HepG2 (cell line): ENCODE results near the gene THADA. TPM values are rescaled to one million over a fixed set of nuclear protein-coding genes. Genes with fewer than 3 reads are reported as not detected.

Source experiments
- ATAC-seq: fragments of 200-7000 bp; cut with Tn5 transposase; 3 replicates; pipeline ENCODE4 v1.9.1; 2020; ENCODE audit warnings: mild to moderate bottlenecking, moderate library complexity
- BruUV-seq: library from RNA; stranded (reverse); fragments of 400-500 nt; replicated peaks from 2 replicates; lab custom pipeline; 2021; lab: Mats Ljungman, UMichigan
- CTCF ChIA-PET: fragments of 300-600 bp; formaldehyde crosslinking; extraction: SDS; loops from one replicate; lab custom pipeline; 2021; ENCODE audit warnings: low total read pairs, inconsistent platforms, low intra/inter-chr PET ratio; lab: Yijun Ruan, JAX
- POLR2A ChIA-PET: fragments of 350-600 bp; sonication (Branson Sonifier 250); formaldehyde crosslinking; loops from one replicate; lab custom pipeline; 2020; ENCODE audit warnings: antibody characterized with exemption, inconsistent platforms; lab: Yijun Ruan, JAX
- DNase-seq: peaks from one replicate; pipeline ENCODE4 v3.0.0-alpha.2; 2015; ENCODE audit warnings: low spot score
- FAIRE-seq: peaks from 3 replicates; lab custom pipeline; 2011; peaks lifted over from hg19 to GRCh38; lab: Jason Lieb, UNC
- H2AFZ ChIP-seq: one replicate; pipeline ENCODE4 v1.6.1; 2011; ENCODE audit warnings: low read length, inconsistent platforms
- H3K27ac ChIP-seq: fragments of 300-600 bp; 3 replicates; pipeline ENCODE4 v1.8.0; 2011; ENCODE audit warnings: mixed run types, mild to moderate bottlenecking, mixed read lengths, low read length, inconsistent platforms; ENCODE audit not compliant: insufficient read depth; ENCODE audit errors: extremely low read length
- H3K27me3 ChIP-seq, 2 experiments: fragments of 200-600 bp in 1 of 2; 2 replicates in 1 of 2; 3 replicates in 1 of 2; pipeline versions ENCODE4 v1.6.0 to v1.8.0; 2011; ENCODE audit warnings: low read length in 2 of 2, mild to moderate bottlenecking in 2 of 2, moderate library complexity in 2 of 2, inconsistent platforms in 1 of 2; ENCODE audit not compliant: insufficient read depth in 2 of 2, control insufficient read depth in 1 of 2
- H3K36me3 ChIP-seq, 2 experiments: fragments of 200-600 bp in 1 of 2; replicated peaks in 1 of 2; 2 replicates in 1 of 2; 3 replicates in 1 of 2; pipeline versions ENCODE4 v1.5.1 to v1.8.0; 2011; ENCODE audit warnings: low read length in 2 of 2, inconsistent platforms in 1 of 2; ENCODE audit not compliant: insufficient read depth in 2 of 2, control insufficient read depth in 1 of 2
- H3K4me1 ChIP-seq: 2 replicates; pipeline ENCODE4 v1.5.1; 2012; ENCODE audit warnings: low read length, inconsistent platforms; ENCODE audit not compliant: insufficient read depth
- H3K4me2 ChIP-seq: 2 replicates; pipeline ENCODE4 v1.6.0; 2011; ENCODE audit warnings: low read depth, low read length, inconsistent platforms
- H3K4me3 ChIP-seq, 3 experiments: fragments of 200-600 bp in 1 of 3; sonication (generic), shearing (Covaris generic) in 1 of 3; replicated peaks in 1 of 3; 2 replicates each; pipeline ENCODE4 v1.5.1; 2011 to 2016; ENCODE audit warnings: low read length in 3 of 3, inconsistent platforms in 2 of 3, low read depth in 2 of 3, mild to moderate bottlenecking in 2 of 3, control low read depth in 1 of 3, mixed read lengths in 1 of 3; ENCODE audit not compliant: insufficient read depth in 1 of 3
- H3K79me2 ChIP-seq: one replicate; pipeline ENCODE4 v1.6.1; 2011; ENCODE audit warnings: low read length, inconsistent platforms; ENCODE audit not compliant: insufficient read depth
- H3K9ac ChIP-seq: 2 replicates; pipeline ENCODE4 v1.6.0; 2011; ENCODE audit warnings: mild to moderate bottlenecking, low read depth, low read length, inconsistent platforms; ENCODE audit not compliant: insufficient read depth
- H3K9me3 ChIP-seq: 2 replicates; pipeline ENCODE4 v1.5.1; 2012; ENCODE audit warnings: mild to moderate bottlenecking, low read length
- H4K20me1 ChIP-seq: 2 replicates; pipeline ENCODE4 v1.6.0; 2011; ENCODE audit warnings: inconsistent platforms, mild to moderate bottlenecking, low read length, moderate library complexity; ENCODE audit not compliant: insufficient read depth
- CAMTA2 ChIP-seq: sonication (generic); formaldehyde crosslinking; IDR thresholded peaks from 2 replicates; pipeline ENCODE4 v1.4.0; 2020; ENCODE audit warnings: mild to moderate bottlenecking, missing genetic modification reagents, borderline replicate concordance
- CHD2 ChIP-seq: IDR thresholded peaks from 2 replicates; pipeline ENCODE4 v1.6.1; 2011; ENCODE audit warnings: low read depth, low read length, improper control_type of control experiment
- EZH2 ChIP-seq: conservative IDR thresholded peaks from 2 replicates; pipeline ENCODE4 v1.6.1; 2012; ENCODE audit warnings: mild to moderate bottlenecking, low read depth, low read length, moderate library complexity
- JUN ChIP-seq: sonication (generic); formaldehyde crosslinking; IDR thresholded peaks from 2 replicates; pipeline ENCODE4 v1.4.0; 2020; ENCODE audit warnings: mild to moderate bottlenecking, missing genetic modification reagents
- KDM1A ChIP-seq: IDR thresholded peaks from 2 replicates; pipeline ENCODE4 v1.6.1; 2016; ENCODE audit warnings: missing compliant biosample characterization
- MEIS1 ChIP-seq: sonication (generic); formaldehyde crosslinking; IDR thresholded peaks from 2 replicates; pipeline ENCODE4 v1.9.0; 2021; ENCODE audit warnings: mild to moderate bottlenecking, missing genetic modification reagents, moderate library complexity, borderline replicate concordance
- NFE2L2 ChIP-seq: fragments of 150-350 bp; IDR thresholded peaks from 2 replicates; pipeline ENCODE4 v1.6.1; 2014; ENCODE audit warnings: low read length
- SMC3 ChIP-seq: IDR thresholded peaks from 2 replicates; pipeline ENCODE4 v1.6.1; 2011; ENCODE audit warnings: low read length, improper control_type of control experiment
- TEAD3 ChIP-seq: optimal IDR thresholded peaks from 2 replicates; pipeline ENCODE3; 2016; ENCODE audit warnings: borderline replicate concordance
- WGBS: methylation state at CpG from one replicate; pipeline ENCODE4 v1.1.6; 2017; ENCODE audit warnings: low lambda C conversion rate; 5-methylcytosine and 5-hydroxymethylcytosine counted together
- in situ Hi-C: cut with HindIII; loops from 2 replicates; pipeline ENCODE4 v1.10.0; 2017; ENCODE audit warnings: low pct_unique_long_range_greater_than_20kb; ENCODE audit not compliant: extremely low pct_ligation_motif_present
- intact Hi-C: fragments of 100-400 bp; cut with micrococcal nuclease; formaldehyde crosslinking; loops from one replicate; pipeline ENCODE4 v1.10.0; 2022; ENCODE audit not compliant: unreplicated experiment
- polyA plus RNA-seq, 8 experiments: library from polyadenylated mRNA; depleted of rRNA in 3 of 8; stranded (reverse) in 7 of 8; unstranded in 1 of 8; fragments of >200 nt; fragmentation: Illumina TruSeq in 4 of 8; extraction: Trizol in 4 of 8; gene quantifications; 2 replicates each; pipeline versions ENCODE4 v1.2.1 to v1.2.3, GENCODE V29; 2011 to 2016; ENCODE audit warnings: low read depth in 4 of 8, missing spikeins in 1 of 8, mixed read lengths in 1 of 8; ENCODE audit not compliant: insufficient read depth in 1 of 8
- total RNA-seq, 5 experiments: library from RNA; depleted of rRNA; stranded (reverse); fragments of >200 nt; fragmentation: Illumina TruSeq; extraction: Trizol; gene quantifications; 2 replicates each; pipeline ENCODE4 v1.2.3, GENCODE V29; 2016; ENCODE audit warnings: low read depth in 1 of 5
- TF ChIP-seq, protein P1 (sequence below): sonication (generic); formaldehyde crosslinking; IDR thresholded peaks from 2 replicates; pipeline ENCODE4 v1.4.0; 2020; ENCODE audit warnings: missing genetic modification reagents, borderline replicate concordance
- TF ChIP-seq, protein P2 (sequence below): fragments of 450-650 bp; IDR thresholded peaks from 2 replicates; pipeline ENCODE4 v1.6.1; 2016
- TF ChIP-seq, protein P3 (sequence below): sonication (generic); formaldehyde crosslinking; conservative IDR thresholded peaks from 2 replicates; pipeline ENCODE4 v1.4.0; 2020; ENCODE audit warnings: mild to moderate bottlenecking, missing genetic modification reagents, moderate library complexity

THADA gene
- total and polyA plus RNA-seq, 2 of the 13 experiments (the other 11 are each of a cell fraction or from before 2014, with no cell fraction given), result 12.7 to 21.7 TPM

DNA sequence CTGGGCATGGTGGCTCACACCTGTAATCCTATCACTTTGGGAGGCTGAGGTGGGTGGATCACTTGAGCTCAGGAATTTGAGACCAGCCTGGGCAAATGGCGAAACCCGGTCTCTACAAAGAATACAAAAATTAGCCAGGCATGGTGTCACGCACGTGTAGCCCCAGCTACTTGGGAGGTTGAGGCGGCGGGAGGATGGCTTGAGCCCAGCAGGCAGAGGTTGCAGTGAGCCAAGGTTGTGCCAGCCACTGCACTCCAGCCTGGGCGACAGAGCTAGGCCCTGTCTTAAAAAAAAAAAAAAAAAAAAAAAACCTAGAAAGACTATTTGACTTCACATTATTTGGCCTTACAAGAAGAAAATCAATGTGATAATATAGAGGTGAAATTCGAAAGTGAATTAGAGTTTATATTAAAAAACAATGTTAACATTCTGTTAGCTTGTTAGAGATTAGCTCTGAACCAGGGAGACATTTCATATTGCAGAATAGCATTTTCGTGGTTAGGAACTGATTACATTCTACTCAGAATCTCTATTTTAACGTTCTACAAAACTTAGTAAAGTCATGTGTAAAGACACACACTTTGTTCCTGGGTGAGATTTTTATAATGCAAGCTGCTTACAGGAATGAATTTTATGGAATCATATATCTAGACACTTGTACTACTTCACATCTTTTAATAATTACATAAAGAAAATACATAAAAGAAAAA lies 120.5 kb downstream of the THADA start (continued):
- TF ChIP-seq, protein P1, sequence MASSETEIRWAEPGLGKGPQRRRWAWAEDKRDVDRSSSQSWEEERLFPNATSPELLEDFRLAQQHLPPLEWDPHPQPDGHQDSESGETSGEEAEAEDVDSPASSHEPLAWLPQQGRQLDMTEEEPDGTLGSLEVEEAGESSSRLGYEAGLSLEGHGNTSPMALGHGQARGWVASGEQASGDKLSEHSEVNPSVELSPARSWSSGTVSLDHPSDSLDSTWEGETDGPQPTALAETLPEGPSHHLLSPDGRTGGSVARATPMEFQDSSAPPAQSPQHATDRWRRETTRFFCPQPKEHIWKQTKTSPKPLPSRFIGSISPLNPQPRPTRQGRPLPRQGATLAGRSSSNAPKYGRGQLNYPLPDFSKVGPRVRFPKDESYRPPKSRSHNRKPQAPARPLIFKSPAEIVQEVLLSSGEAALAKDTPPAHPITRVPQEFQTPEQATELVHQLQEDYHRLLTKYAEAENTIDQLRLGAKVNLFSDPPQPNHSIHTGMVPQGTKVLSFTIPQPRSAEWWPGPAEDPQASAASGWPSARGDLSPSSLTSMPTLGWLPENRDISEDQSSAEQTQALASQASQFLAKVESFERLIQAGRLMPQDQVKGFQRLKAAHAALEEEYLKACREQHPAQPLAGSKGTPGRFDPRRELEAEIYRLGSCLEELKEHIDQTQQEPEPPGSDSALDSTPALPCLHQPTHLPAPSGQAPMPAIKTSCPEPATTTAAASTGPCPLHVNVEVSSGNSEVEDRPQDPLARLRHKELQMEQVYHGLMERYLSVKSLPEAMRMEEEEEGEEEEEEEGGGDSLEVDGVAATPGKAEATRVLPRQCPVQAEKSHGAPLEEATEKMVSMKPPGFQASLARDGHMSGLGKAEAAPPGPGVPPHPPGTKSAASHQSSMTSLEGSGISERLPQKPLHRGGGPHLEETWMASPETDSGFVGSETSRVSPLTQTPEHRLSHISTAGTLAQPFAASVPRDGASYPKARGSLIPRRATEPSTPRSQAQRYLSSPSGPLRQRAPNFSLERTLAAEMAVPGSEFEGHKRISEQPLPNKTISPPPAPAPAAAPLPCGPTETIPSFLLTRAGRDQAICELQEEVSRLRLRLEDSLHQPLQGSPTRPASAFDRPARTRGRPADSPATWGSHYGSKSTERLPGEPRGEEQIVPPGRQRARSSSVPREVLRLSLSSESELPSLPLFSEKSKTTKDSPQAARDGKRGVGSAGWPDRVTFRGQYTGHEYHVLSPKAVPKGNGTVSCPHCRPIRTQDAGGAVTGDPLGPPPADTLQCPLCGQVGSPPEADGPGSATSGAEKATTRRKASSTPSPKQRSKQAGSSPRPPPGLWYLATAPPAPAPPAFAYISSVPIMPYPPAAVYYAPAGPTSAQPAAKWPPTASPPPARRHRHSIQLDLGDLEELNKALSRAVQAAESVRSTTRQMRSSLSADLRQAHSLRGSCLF (CRISPR knock-in tag), result no peak
- TF ChIP-seq CHD2 (no peak), MEIS1 (no peak), SMC3 (no peak)
- TF ChIP-seq, protein P2, sequence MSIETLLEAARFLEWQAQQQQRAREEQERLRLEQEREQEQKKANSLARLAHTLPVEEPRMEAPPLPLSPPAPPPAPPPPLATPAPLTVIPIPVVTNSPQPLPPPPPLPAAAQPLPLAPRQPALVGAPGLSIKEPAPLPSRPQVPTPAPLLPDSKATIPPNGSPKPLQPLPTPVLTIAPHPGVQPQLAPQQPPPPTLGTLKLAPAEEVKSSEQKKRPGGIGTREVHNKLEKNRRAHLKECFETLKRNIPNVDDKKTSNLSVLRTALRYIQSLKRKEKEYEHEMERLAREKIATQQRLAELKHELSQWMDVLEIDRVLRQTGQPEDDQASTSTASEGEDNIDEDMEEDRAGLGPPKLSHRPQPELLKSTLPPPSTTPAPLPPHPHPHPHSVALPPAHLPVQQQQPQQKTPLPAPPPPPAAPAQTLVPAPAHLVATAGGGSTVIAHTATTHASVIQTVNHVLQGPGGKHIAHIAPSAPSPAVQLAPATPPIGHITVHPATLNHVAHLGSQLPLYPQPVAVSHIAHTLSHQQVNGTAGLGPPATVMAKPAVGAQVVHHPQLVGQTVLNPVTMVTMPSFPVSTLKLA, result no peak

DNA sequence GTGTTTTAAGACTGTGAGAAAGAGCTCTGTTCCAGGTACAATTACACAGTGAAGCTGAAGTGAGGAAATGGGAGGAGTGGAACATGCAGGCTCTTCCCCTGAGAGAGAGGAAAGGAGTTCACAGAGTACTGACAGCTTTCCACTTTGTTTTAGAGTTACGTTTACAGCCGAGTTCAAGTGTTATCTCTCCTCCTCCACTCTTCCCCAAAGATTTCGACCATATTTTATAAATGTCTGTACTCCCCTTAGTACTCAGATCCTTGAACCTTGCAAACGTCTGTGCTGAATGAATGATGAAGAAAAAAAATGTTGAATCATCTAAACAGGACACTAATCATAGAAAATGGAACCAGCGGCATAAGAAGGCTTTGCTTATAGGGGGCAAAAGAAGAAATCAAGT lies 121.6 kb downstream of the THADA start:
- Histone ChIP-seq H3K9me3 (no peaks in the 10 kb centered on the region), H3K27ac (no peak overlapping the region), H3K4me2 (no peak overlapping the region), H3K79me2 (no peaks in the 10 kb centered on the region), H4K20me1 (no peaks in the 10 kb centered on the region), H3K27me3 (no peaks in the 10 kb centered on the region), H3K36me3 (no peaks in the 10 kb centered on the region; a peak in 1 of 5 replicates), H3K4me3 (no peak overlapping the region), H3K9ac (no peak overlapping the region), H2AFZ (no peak overlapping the region), H3K4me1 (peaks cover 17% of the 10 kb centered on the region)
- 90% methylated on average over 5 of the region's 5 CpGs for WGBS
- CTCF ChIA-PET, result no interaction called here
- DNase-seq (no peak), FAIRE-seq (no peak), ATAC-seq (no peak)
- POLR2A ChIA-PET, result no interaction called here
- BruUV-seq, result no TSS peak
- intact Hi-C loops, result no loop called here
- in situ Hi-C loops, result no loop called here
- no peak for TF ChIP-seq JUN (CRISPR knock-in tag)
- TF ChIP-seq EZH2, result no peak
- TF ChIP-seq KDM1A (CRISPR knock-in tag), result no peak
- TF ChIP-seq TEAD3 (CRISPR knock-in tag), result no peak
- TF ChIP-seq, protein P3, sequence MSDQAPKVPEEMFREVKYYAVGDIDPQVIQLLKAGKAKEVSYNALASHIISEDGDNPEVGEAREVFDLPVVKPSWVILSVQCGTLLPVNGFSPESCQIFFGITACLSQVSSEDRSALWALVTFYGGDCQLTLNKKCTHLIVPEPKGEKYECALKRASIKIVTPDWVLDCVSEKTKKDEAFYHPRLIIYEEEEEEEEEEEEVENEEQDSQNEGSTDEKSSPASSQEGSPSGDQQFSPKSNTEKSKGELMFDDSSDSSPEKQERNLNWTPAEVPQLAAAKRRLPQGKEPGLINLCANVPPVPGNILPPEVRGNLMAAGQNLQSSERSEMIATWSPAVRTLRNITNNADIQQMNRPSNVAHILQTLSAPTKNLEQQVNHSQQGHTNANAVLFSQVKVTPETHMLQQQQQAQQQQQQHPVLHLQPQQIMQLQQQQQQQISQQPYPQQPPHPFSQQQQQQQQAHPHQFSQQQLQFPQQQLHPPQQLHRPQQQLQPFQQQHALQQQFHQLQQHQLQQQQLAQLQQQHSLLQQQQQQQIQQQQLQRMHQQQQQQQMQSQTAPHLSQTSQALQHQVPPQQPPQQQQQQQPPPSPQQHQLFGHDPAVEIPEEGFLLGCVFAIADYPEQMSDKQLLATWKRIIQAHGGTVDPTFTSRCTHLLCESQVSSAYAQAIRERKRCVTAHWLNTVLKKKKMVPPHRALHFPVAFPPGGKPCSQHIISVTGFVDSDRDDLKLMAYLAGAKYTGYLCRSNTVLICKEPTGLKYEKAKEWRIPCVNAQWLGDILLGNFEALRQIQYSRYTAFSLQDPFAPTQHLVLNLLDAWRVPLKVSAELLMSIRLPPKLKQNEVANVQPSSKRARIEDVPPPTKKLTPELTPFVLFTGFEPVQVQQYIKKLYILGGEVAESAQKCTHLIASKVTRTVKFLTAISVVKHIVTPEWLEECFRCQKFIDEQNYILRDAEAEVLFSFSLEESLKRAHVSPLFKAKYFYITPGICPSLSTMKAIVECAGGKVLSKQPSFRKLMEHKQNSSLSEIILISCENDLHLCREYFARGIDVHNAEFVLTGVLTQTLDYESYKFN, result no peak
- TF ChIP-seq CAMTA2 (CRISPR knock-in tag), result no peak
- no peak for TF ChIP-seq NFE2L2
